Natural killer cell (primary cell): Measurements from ENCODE around the gene DMC1. TPM values are rescaled to one million over a fixed set of nuclear protein-coding genes. Genes with fewer than 3 reads are reported as not detected.
"Not testable (repeated sequence)": the region's sequence is repeated elsewhere in the genome, so short reads cannot be mapped to it uniquely, and the experiment has no call there.

Experiments
- ATAC-seq, 3 donors: fragments of 150-1000 bp in 2 of 3; fragments of 200-7000 bp in 1 of 3; cut with Tn5 transposase; 1 replicate in 1 of 3; 2 replicates in 2 of 3; pipeline ENCODE4 v1.10.0; 2021; ENCODE audit warnings: mild to moderate bottlenecking in 2 of 3, moderate library complexity in 2 of 3
- DNase-seq, 2 donors: peaks; one replicate each; pipeline versions ENCODE4 v3.0.0 to v3.0.0-alpha.2; 2013 to 2021; ENCODE audit warnings: mixed read lengths in 1 of 2
- H3K27ac ChIP-seq: one replicate; pipeline ENCODE4 v1.5.1; 2013; ENCODE audit warnings: mild to moderate bottlenecking, low read length
- H3K27me3 ChIP-seq: one replicate; pipeline ENCODE4 v1.6.1; 2013; ENCODE audit warnings: low read length; ENCODE audit not compliant: control insufficient read depth, insufficient read depth
- H3K36me3 ChIP-seq: one replicate; pipeline ENCODE4 v1.6.1; 2013; ENCODE audit warnings: low read length; ENCODE audit not compliant: control insufficient read depth, insufficient read depth
- H3K4me1 ChIP-seq: one replicate; pipeline ENCODE4 v1.6.1; 2013; ENCODE audit warnings: low read length; ENCODE audit not compliant: control insufficient read depth, insufficient read depth
- H3K4me3 ChIP-seq: one replicate; pipeline ENCODE4 v1.5.1; 2013; ENCODE audit warnings: low read length
- H3K9me3 ChIP-seq: one replicate; pipeline ENCODE4 v1.6.1; 2013; ENCODE audit warnings: low read length; ENCODE audit not compliant: control insufficient read depth, insufficient read depth
- H3K27ac Mint-ChIP-seq, 2 donors: one replicate each; pipeline ENCODE4 v1.8.0; 2022; ENCODE audit warnings: mild to moderate bottlenecking in 2 of 2, mixed read lengths in 2 of 2, moderate library complexity in 1 of 2
- H3K27me3 Mint-ChIP-seq, 2 donors: one replicate each; pipeline ENCODE4 v1.8.0; 2022; ENCODE audit warnings: low read depth in 2 of 2, mixed read lengths in 2 of 2
- H3K36me3 Mint-ChIP-seq: one replicate; pipeline ENCODE4 v1.8.0; 2022; ENCODE audit warnings: mixed read lengths
- H3K4me1 Mint-ChIP-seq, 2 donors: one replicate each; pipeline ENCODE4 v1.8.0; 2022; ENCODE audit warnings: mixed read lengths in 2 of 2
- H3K4me3 Mint-ChIP-seq: one replicate; pipeline ENCODE4 v1.8.0; 2022; ENCODE audit warnings: mild to moderate bottlenecking, moderate library complexity, mixed read lengths
- H3K9me3 Mint-ChIP-seq, 2 donors: one replicate each; pipeline ENCODE4 v1.8.0; 2022; ENCODE audit warnings: mixed read lengths in 2 of 2
- CTCF ChIP-seq: fragments of 200-600 bp; IDR thresholded peaks from one replicate; pipeline ENCODE4 v1.8.0; 2022; ENCODE audit warnings: antibody characterized with exemption
- WGBS: methylation state at CpG from one replicate; pipeline ENCODE4 v1.1.7; 2013; ENCODE audit warnings: missing lambda C conversion rate; ENCODE audit not compliant: insufficient coverage; 5-methylcytosine and 5-hydroxymethylcytosine counted together
- intact Hi-C: fragments of 100-400 bp; cut with micrococcal nuclease; formaldehyde crosslinking; loops from one replicate; pipeline ENCODE4 v1.14.2; 2022
- total RNA-seq, 4 donors: library from RNA; stranded (reverse); fragments of 120-200 nt in 1 of 4; gene quantifications; one replicate each; pipeline versions ENCODE4 v1.2.3 to v1.2.4, GENCODE V29; 2013 to 2022

Gene DMC1
- total RNA-seq = 1 to 10 TPM in 1 of 3 donors, under 1 TPM in 2; 0.31 to 1.7 (median 0.63) TPM
- total RNA-seq (2013) = 1.7 TPM

- H3K36me3 ChIP-seq = no peaks in the 10 kb centered on the region
- peaks cover 17% of the 10 kb centered on the region for H3K4me1 ChIP-seq
- TF ChIP-seq CTCF = no peak
- intact Hi-C loops = loop anchor here (5.0 kb wide), 1 partner anchor 158 kb away; no protein-coding TSS in a partner anchor
- H3K4me1 Mint-ChIP-seq = peaks cover 12 to 19% of the 10 kb centered on the region in 2 donors
- H3K27ac ChIP-seq = peak within 1 kb of the TSS; percentile 36
- peak within 1 kb of the TSS; percentile 90 for H3K4me3 Mint-ChIP-seq
- peak within 1 kb of the TSS; percentile 52 to 86 for H3K27ac Mint-ChIP-seq
- H3K4me3 ChIP-seq = peak within 1 kb of the TSS; percentile 68
- H3K27me3 ChIP-seq = no peaks in the 10 kb centered on the region
- DNase-seq = peak; percentile 80 to 98
- ATAC-seq = peak; percentile 96 to 99 (median 97)
- WGBS = under 1% methylated on average over 63 of the region's 64 CpGs
- no peaks in the 10 kb centered on the region for H3K9me3 ChIP-seq
- H3K36me3 Mint-ChIP-seq = no peaks in the 10 kb centered on the region
- no peaks in the 10 kb centered on the region for H3K27me3 Mint-ChIP-seq
- no peaks in the 10 kb centered on the region for H3K9me3 Mint-ChIP-seq
Observed at GRCh38 chr22:38569972-38570778, at the start of gene DMC1. Gene DMC1, minus strand, starts transcription at chr22:38570183. Its CDS starts 1,927 bp downstream, at chr22:38568256.

GRCh38 chr22:38618682-38619081 lies 48.7 kb upstream of the DMC1 start:
- Histone ChIP-seq H3K27me3 (no peaks in the 10 kb centered on the region), H3K9me3 (no peaks in the 10 kb centered on the region), H3K36me3 (no peaks in the 10 kb centered on the region), H3K4me3 (no peak overlapping the region), H3K27ac (no peak overlapping the region), H3K4me1 (no peaks in the 10 kb centered on the region)
- peaks cover 3 to 4% of the 10 kb centered on the region in 2 donors for H3K9me3 Mint-ChIP-seq
- 89% methylated on average over 2 of the region's 2 CpGs for WGBS
- peaks cover 13% of the 10 kb centered on the region for H3K36me3 Mint-ChIP-seq
- H3K27me3 Mint-ChIP-seq = peaks cover 16 to 18% of the 10 kb centered on the region in 2 donors
- intact Hi-C loops = no loop called here
- ATAC-seq = no peak
- TF ChIP-seq CTCF = no peak
- no peak for DNase-seq
- no peak overlapping the region for H3K27ac Mint-ChIP-seq
- H3K4me1 Mint-ChIP-seq = no peaks in the 10 kb centered on the region
- H3K4me3 Mint-ChIP-seq = no peak overlapping the region

GRCh38 chr22:38618258-38618657 lies 48.3 kb upstream of the DMC1 start:
- Mint-ChIP-seq H3K27ac (no peak overlapping the region), H3K4me3 (no peak overlapping the region), H3K9me3 (peaks cover 3 to 4% of the 10 kb centered on the region in 2 donors), H3K4me1 (no peaks in the 10 kb centered on the region), H3K36me3 (peaks cover 13% of the 10 kb centered on the region), H3K27me3 (peaks cover 16 to 18% of the 10 kb centered on the region in 2 donors)
- Histone ChIP-seq H3K4me1 (no peaks in the 10 kb centered on the region), H3K27ac (no peak overlapping the region), H3K27me3 (no peaks in the 10 kb centered on the region), H3K9me3 (no peaks in the 10 kb centered on the region), H3K4me3 (no peak overlapping the region), H3K36me3 (no peaks in the 10 kb centered on the region)
- intact Hi-C loops = no loop called here
- WGBS = 100% methylated on average over 1 of the region's 1 CpG
- ATAC-seq = no peak
- TF ChIP-seq CTCF = no peak
- DNase-seq = no peak

GRCh38 chr22:38615064-38615405 lies 45.1 kb upstream of the DMC1 start:
- H3K27me3 Mint-ChIP-seq = peaks cover 16 to 23% of the 10 kb centered on the region in 2 donors
- 92% methylated on average over 9 of the region's 9 CpGs for WGBS
- intact Hi-C loops, H3K4me1 ChIP-seq, H3K9me3 ChIP-seq, H3K27me3 ChIP-seq, H3K4me3 Mint-ChIP-seq, H3K4me3 ChIP-seq, ATAC-seq, H3K36me3 ChIP-seq, DNase-seq, H3K4me1 Mint-ChIP-seq, H3K27ac ChIP-seq, H3K9me3 Mint-ChIP-seq, H3K27ac Mint-ChIP-seq: not testable (repeated sequence)
- peaks cover 13% of the 10 kb centered on the region for H3K36me3 Mint-ChIP-seq
